ENCODE measurements around the gene SMAD1.
"Not testable (repeated sequence)": the region's sequence is repeated elsewhere in the genome, so short reads cannot be mapped to it uniquely, and the experiment has no call there.

The SMAD1 gene

DNA sequence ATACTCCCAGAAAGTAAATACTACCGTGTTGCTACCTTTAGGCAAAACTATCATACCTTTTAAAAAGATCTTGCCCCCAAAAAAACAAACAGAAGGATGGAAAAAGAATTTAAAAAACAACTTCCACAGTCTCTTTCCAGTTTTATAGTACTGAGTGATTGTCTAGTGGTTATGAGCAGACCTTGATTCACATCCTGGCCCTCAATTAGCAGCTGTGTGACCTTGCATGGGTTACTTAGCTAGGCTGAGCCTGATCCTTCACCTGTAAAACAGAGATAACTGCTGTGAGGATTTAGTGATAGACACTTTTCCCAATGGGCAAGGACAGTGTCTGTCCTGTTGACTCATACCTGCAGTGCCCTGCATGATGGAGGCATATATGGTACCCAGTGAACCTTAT lies 49.0 kb downstream of the SMAD1 start:
- H3K27ac Mint-ChIP-seq = peak overlapping the region in 2 of 3 experiments; percentile 18 to 86
- H3K36me3 Mint-ChIP-seq (ENCODE audit: low read depth) = peaks cover 8% of the 10 kb centered on the region
- no peak overlapping the region for H3K4me3 Mint-ChIP-seq
- H3K27me3 Mint-ChIP-seq (ENCODE audit: low read depth) = no peaks in the 10 kb centered on the region
- TF ChIP-seq, protein P1, sequence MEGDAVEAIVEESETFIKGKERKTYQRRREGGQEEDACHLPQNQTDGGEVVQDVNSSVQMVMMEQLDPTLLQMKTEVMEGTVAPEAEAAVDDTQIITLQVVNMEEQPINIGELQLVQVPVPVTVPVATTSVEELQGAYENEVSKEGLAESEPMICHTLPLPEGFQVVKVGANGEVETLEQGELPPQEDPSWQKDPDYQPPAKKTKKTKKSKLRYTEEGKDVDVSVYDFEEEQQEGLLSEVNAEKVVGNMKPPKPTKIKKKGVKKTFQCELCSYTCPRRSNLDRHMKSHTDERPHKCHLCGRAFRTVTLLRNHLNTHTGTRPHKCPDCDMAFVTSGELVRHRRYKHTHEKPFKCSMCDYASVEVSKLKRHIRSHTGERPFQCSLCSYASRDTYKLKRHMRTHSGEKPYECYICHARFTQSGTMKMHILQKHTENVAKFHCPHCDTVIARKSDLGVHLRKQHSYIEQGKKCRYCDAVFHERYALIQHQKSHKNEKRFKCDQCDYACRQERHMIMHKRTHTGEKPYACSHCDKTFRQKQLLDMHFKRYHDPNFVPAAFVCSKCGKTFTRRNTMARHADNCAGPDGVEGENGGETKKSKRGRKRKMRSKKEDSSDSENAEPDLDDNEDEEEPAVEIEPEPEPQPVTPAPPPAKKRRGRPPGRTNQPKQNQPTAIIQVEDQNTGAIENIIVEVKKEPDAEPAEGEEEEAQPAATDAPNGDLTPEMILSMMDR (IDR thresholded peaks at IDR 0.05; ENCODE audit: unreplicated experiment in 3 of 3) = no peak
- peaks cover 80% of the 10 kb centered on the region for H3K4me1 Mint-ChIP-seq
- H3K9me3 Mint-ChIP-seq = no peaks in the 10 kb centered on the region

DNA sequence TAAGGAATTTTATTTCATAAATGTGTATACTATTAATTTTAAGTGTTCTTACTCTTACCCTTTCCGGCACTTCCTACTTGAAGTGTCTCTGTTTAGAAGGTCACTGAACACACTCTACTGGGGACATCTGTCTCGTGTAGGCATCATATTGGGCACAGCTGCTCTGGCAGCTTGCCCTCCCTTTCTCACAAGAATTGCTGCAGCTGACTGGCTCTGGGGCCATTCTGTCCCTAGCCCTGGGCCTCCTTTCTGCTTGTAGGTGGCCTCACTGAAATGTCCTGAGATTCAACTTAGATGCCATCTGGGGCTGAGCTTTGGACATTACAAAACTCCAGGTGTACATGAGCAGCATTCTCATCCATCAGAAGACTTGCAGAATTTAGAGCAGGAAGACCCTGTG lies 49.6 kb downstream of the SMAD1 start:
- Mint-ChIP-seq H3K36me3 (ENCODE audit: low read depth) (peaks cover 8% of the 10 kb centered on the region), H3K4me3 (no peak overlapping the region), H3K27me3 (ENCODE audit: low read depth) (no peaks in the 10 kb centered on the region), H3K9me3 (no peaks in the 10 kb centered on the region), H3K27ac (peak overlapping the region; percentile 48 to 86 (median 72)), H3K4me1 (peaks cover 75% of the 10 kb centered on the region)
- TF ChIP-seq, protein P1 (IDR thresholded peaks at IDR 0.05; ENCODE audit: unreplicated experiment in 3 of 3) = no peak

DNA sequence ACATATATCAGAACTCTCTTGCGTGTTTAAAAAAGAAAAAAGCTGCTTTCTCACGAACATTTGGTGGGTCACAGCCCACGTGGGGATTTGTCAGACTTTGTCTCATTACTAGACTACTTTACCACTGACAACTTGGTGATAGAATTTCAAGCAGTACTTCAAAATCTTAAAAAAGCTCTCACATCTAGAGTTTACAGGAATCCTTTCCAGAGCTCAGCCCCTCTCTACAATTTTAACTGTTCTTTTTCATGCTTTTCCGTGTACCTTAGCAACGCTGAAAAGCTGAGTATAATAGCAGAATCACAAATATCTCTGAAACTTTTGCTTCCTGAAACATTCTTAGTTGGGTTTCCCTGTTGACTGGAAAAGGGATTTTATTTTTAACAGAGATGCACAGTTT lies 50.2 kb downstream of the SMAD1 start:
- TF ChIP-seq, protein P1 (IDR thresholded peaks at IDR 0.05; ENCODE audit: unreplicated experiment in 3 of 3) = no peak
- H3K4me1 Mint-ChIP-seq = peaks cover 68% of the 10 kb centered on the region
- H3K27me3 Mint-ChIP-seq (ENCODE audit: low read depth) = no peaks in the 10 kb centered on the region
- H3K27ac Mint-ChIP-seq = peak overlapping the region; percentile 86 to 97 (median 88)
- H3K9me3 Mint-ChIP-seq = no peaks in the 10 kb centered on the region
- peak overlapping the region in 1 of 3 experiments; percentile 23 for H3K4me3 Mint-ChIP-seq
- H3K36me3 Mint-ChIP-seq (ENCODE audit: low read depth) = peaks cover 4% of the 10 kb centered on the region

DNA sequence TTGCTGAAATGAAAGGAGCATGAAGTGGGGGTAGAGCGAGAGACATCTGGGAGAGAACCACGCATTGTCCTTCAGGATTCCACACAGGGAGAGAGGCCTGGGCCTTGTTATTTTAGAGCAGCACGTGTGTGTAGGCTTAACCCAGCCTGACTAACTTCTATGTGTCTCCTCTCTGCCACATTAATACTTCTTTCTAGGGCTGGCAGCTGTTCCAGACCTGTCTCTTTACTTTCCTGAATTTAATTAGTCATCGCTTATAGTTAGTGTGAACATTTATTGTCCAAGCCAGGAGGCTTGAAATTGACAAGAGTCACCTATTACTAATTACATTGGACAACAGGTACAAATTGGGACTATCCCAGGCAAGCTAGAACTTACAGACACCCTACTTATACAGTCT lies 51.3 kb downstream of the SMAD1 start:
- Mint-ChIP-seq H3K4me1 (peaks cover 79% of the 10 kb centered on the region), H3K4me3 (peak overlapping the region in 2 of 3 experiments; percentile 17 to 36), H3K27ac (peak overlapping the region; percentile 86 to 97 (median 88)), H3K27me3 (ENCODE audit: low read depth) (no peaks in the 10 kb centered on the region), H3K9me3 (no peaks in the 10 kb centered on the region), H3K36me3 (ENCODE audit: low read depth) (peaks cover under 1% of the 10 kb centered on the region)
- TF ChIP-seq, protein P1 (IDR thresholded peaks at IDR 0.05; ENCODE audit: unreplicated experiment in 3 of 3) = no peak

DNA sequence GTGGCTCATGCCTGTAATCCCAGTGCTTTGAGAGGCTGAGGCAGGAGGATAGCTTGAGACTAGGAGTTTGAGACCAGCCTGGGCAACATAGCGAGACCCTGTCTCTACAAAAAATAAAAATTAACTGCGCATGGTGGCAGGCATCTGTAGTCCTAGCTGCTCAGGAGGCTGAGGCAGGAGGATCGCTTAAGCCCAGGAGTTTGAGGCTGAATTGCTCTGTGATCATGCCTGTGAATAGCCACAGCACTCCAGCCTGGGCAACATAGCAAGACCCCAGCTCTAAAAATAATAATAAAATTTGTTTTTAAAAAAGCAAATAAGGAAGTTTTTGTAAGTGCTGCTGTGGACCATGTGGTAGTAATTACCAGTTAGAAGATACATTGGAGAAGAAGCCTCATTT lies 51.8 kb downstream of the SMAD1 start:
- H3K9me3 Mint-ChIP-seq, H3K4me3 Mint-ChIP-seq: not testable (repeated sequence)
- peaks cover 82% of the 10 kb centered on the region for H3K4me1 Mint-ChIP-seq

DNA sequence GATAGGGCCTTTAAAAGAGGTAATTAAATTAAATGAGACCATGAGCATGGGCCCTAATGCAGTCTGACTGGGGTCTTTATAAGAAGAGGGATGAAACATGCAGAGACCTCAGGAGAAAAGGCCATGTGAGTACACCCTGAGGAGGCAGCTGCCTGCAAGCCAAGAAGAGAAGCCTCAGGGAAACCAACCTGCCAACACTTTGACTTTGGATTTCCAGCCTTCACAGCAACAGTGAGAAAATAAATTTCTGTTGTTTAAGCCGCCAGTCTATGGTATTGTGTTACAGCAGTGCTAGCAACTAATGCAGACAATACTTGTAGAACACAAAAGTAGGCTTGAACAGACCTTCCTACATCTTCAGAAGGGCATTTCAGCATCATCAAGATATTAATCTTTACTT lies 52.3 kb downstream of the SMAD1 start:
- Mint-ChIP-seq H3K4me3 (no peak overlapping the region), H3K27me3 (ENCODE audit: low read depth) (no peaks in the 10 kb centered on the region), H3K27ac (peak overlapping the region in 1 of 3 experiments; percentile 45), H3K9me3 (no peaks in the 10 kb centered on the region), H3K4me1 (peaks cover 83% of the 10 kb centered on the region), H3K36me3 (ENCODE audit: low read depth) (no peaks in the 10 kb centered on the region)
- TF ChIP-seq, protein P1 (IDR thresholded peaks at IDR 0.05; ENCODE audit: unreplicated experiment in 3 of 3) = no peak

More for the DNA sequence above, 51.8 kb downstream of the SMAD1 start:
- H3K36me3 Mint-ChIP-seq (ENCODE audit: low read depth); H3K27me3 Mint-ChIP-seq (ENCODE audit: low read depth): not testable (repeated sequence)
- H3K27ac Mint-ChIP-seq = peak overlapping the region; percentile 86 to 97 (median 88)
